GM12878 (cell line): Measurements from ENCODE around the gene TANK. TPM values are rescaled to one million over a fixed set of nuclear protein-coding genes. Genes with fewer than 3 reads are reported as not detected.

Experiments used
- ATF3 ChIP-seq: IDR thresholded peaks from 2 replicates; pipeline ENCODE4 v1.6.1; 2011; ENCODE audit warnings: low read depth, mild to moderate bottlenecking, low read length, moderate library complexity, borderline replicate concordance; ENCODE audit errors: extremely low read depth
- BCL3 ChIP-seq: IDR thresholded peaks from 2 replicates; pipeline ENCODE4 v1.6.1; 2011; ENCODE audit warnings: borderline replicate concordance, low read depth, mild to moderate bottlenecking, moderate library complexity, low read length; ENCODE audit not compliant: insufficient read depth, poor library complexity, severe bottlenecking
- BMI1 ChIP-seq: fragments of 450-650 bp; IDR thresholded peaks from 2 replicates; pipeline ENCODE4 v1.6.1; 2016; ENCODE audit warnings: mild to moderate bottlenecking, moderate library complexity, borderline replicate concordance
- CBX5 ChIP-seq: sonication (generic); IDR thresholded peaks from 2 replicates; pipeline ENCODE4 v1.6.1; 2016; ENCODE audit warnings: low read depth, moderate library complexity, mild to moderate bottlenecking, inconsistent platforms
- CEBPZ ChIP-seq: fragments of 150-350 bp; IDR thresholded peaks from 2 replicates; pipeline ENCODE4 v1.6.1; 2016; ENCODE audit warnings: low read depth, low read length
- CHD2 ChIP-seq: IDR thresholded peaks from 2 replicates; pipeline ENCODE4 v1.6.1; 2011; ENCODE audit warnings: low read depth, low read length, improper control_type of control experiment, borderline replicate concordance
- CHD4 ChIP-seq: fragments of 200-600 bp; sonication (generic); IDR thresholded peaks from 2 replicates; pipeline ENCODE4 v1.6.1; 2016; ENCODE audit warnings: mild to moderate bottlenecking
- ETV6 ChIP-seq, 2 experiments: fragments of 450-650 bp in 1 of 2; IDR thresholded peaks in 1 of 2; conservative IDR thresholded peaks in 1 of 2; 2 replicates each; pipeline ENCODE4 v1.6.1; 2014; ENCODE audit warnings: antibody characterized with exemption in 1 of 2, borderline replicate concordance in 1 of 2, low read depth in 1 of 2, mild to moderate bottlenecking in 1 of 2, moderate library complexity in 1 of 2
- FOS ChIP-seq: IDR thresholded peaks from 3 replicates; pipeline ENCODE4 v1.6.1; 2011; ENCODE audit warnings: borderline replicate concordance; ENCODE audit not compliant: insufficient read length; ENCODE audit errors: extremely low read depth
- JUNB ChIP-seq: IDR thresholded peaks from 2 replicates; pipeline ENCODE4 v1.6.1; 2016; ENCODE audit warnings: antibody characterized with exemption, mild to moderate bottlenecking
- JUND ChIP-seq: IDR thresholded peaks from 2 replicates; pipeline ENCODE4 v1.6.1; 2012; ENCODE audit warnings: low read depth, mild to moderate bottlenecking, low read length, improper control_type of control experiment, moderate library complexity
- LARP7 ChIP-seq: fragments of 450-650 bp; IDR thresholded peaks from 2 replicates; pipeline ENCODE4 v1.6.1; 2017; ENCODE audit warnings: mild to moderate bottlenecking
- PKNOX1 ChIP-seq: fragments of 450-650 bp; IDR thresholded peaks from 2 replicates; pipeline ENCODE4 v1.6.1; 2016; ENCODE audit warnings: mild to moderate bottlenecking
- POLR2AphosphoS2 ChIP-seq: IDR thresholded peaks from 2 replicates; pipeline ENCODE4 v1.6.1; 2011; ENCODE audit warnings: low read depth, mild to moderate bottlenecking, low read length, improper control_type of control experiment, moderate library complexity
- SIX5 ChIP-seq: IDR thresholded peaks from 2 replicates; pipeline ENCODE4 v1.6.1; 2011; ENCODE audit warnings: mild to moderate bottlenecking, low read depth, low read length, moderate library complexity; ENCODE audit not compliant: severe bottlenecking
- SMAD1 ChIP-seq: fragments of 450-650 bp; IDR thresholded peaks from 2 replicates; pipeline ENCODE4 v1.6.1; 2018; ENCODE audit warnings: mild to moderate bottlenecking, low read depth; ENCODE audit not compliant: partially characterized antibody
- SPI1 ChIP-seq: IDR thresholded peaks from 2 replicates; pipeline ENCODE4 v1.6.1; 2011; ENCODE audit warnings: low read depth, mild to moderate bottlenecking, low read length, moderate library complexity, borderline replicate concordance; ENCODE audit not compliant: insufficient read depth
- YY1 ChIP-seq: IDR thresholded peaks from 2 replicates; pipeline ENCODE4 v1.6.1; 2011; ENCODE audit warnings: low read depth, mild to moderate bottlenecking, low read length
- ZNF687 ChIP-seq: fragments of 450-650 bp; IDR thresholded peaks from 2 replicates; pipeline ENCODE4 v1.6.1; 2017; ENCODE audit warnings: mild to moderate bottlenecking, moderate library complexity
- polyA plus RNA-seq, 11 experiments: library from polyadenylated mRNA; depleted of rRNA in 4 of 11; unstranded in 6 of 11; stranded (reverse) in 5 of 11; fragments of >200 nt; fragmentation: Nextera tagmentation in 4 of 11; fragmentation: Illumina TruSeq in 1 of 11; extraction: Ambion mirVana in 4 of 11; extraction: Trizol in 1 of 11; gene quantifications; 1 replicate in 1 of 11; 2 replicates in 10 of 11; pipeline versions ENCODE4 v1.2.1 to v1.2.3, GENCODE V29; 2011 to 2016; ENCODE audit warnings: inconsistent platforms in 2 of 11, missing spikeins in 2 of 11, low read depth in 1 of 11
- total RNA-seq, 4 experiments: library from RNA; depleted of rRNA in 3 of 4; stranded (reverse); fragments of >200 nt in 3 of 4; fragmentation: Illumina TruSeq in 1 of 4; extraction: Trizol in 1 of 4; gene quantifications; 2 replicates each; pipeline versions ENCODE4 v1.2.1 to v1.2.3, GENCODE V29; 2013 to 2021

TANK gene
- total and polyA plus RNA-seq, 10 of the 15 experiments (the other 5 are each of a cell fraction or from before 2014, with no cell fraction given) = 48.6 to 127 (median 103) TPM

- TF ChIP-seq BMI1 (no peak), CEBPZ (no peak), ZNF687 (0 out of 2 replicates have a peak, but pooled peaks have one; percentile 30), SIX5 (no peak), SMAD1 (no peak), JUND (no peak), ETV6 (conservative IDR thresholded peaks at IDR 0.05 in 1 of 2, IDR thresholded peaks at IDR 0.05 in 1 of 2; ENCODE audit: borderline replicate concordance in 1 of 2, low read depth in 1 of 2) (no peak), JUNB (peak; percentile 92), SPI1 (no peak), LARP7 (no peak), FOS (no peak), POLR2AphosphoS2 (no peak), ATF3 (no peak), CHD2 (no peak), CBX5 (no peak), CHD4 (no peak), BCL3 (no peak), YY1 (no peak), PKNOX1 (no peak)
Measured at GRCh38 chr2:161172901-161173540, 12.8 kb downstream of the TANK start (continued).
